GM12878 (cell line): ENCODE results near the gene PLEKHS1. TPM values are rescaled to one million over a fixed set of nuclear protein-coding genes. Genes with fewer than 3 reads are reported as not detected.
A peak's percentile ranks its signal among the peaks of the same experiment; 100 is the strongest.

Experiments used
- ATAC-seq: fragments of 200-7000 bp; cut with Tn5 transposase; 3 replicates; pipeline ENCODE4 v1.9.1; 2020; ENCODE audit warnings: mild to moderate bottlenecking, moderate library complexity
- BruUV-seq: library from RNA; stranded (reverse); fragments of 400-500 nt; replicated peaks from 2 replicates; lab custom pipeline; 2021; lab: Mats Ljungman, UMichigan
- CTCF ChIA-PET: fragments of 300-600 bp; sonication (Branson Sonifier 250); formaldehyde crosslinking; extraction: SDS; loops from one replicate; lab custom pipeline; 2021; ENCODE audit warnings: inconsistent platforms; lab: Yijun Ruan, JAX
- POLR2A ChIA-PET: fragments of 350-600 bp; formaldehyde crosslinking; extraction: SDS; loops from one replicate; lab custom pipeline; 2021; ENCODE audit warnings: inconsistent platforms; lab: Charles Lee
- RAD21 ChIA-PET: fragments of 300-600 bp; sonication (Branson Sonifier 250); formaldehyde crosslinking; loops from one replicate; lab custom pipeline; 2023; ENCODE audit warnings: antibody characterized with exemption; ENCODE audit not compliant: unreplicated experiment; lab: Charles Lee
- SMC1A ChIA-PET: fragments of 300-600 bp; sonication (Branson Sonifier 250); formaldehyde crosslinking; loops from one replicate; lab custom pipeline; 2023; ENCODE audit not compliant: unreplicated experiment, uncharacterized antibody; lab: Charles Lee
- DNase-seq: peaks from one replicate; pipeline ENCODE4 v3.0.0-alpha.2; 2011; ENCODE audit warnings: low read depth, low spot score
- FAIRE-seq: peaks from 3 replicates; lab custom pipeline; 2011; peaks lifted over from hg19 to GRCh38; lab: Jason Lieb, UNC
- H2AFZ ChIP-seq: 2 replicates; pipeline ENCODE4 v1.6.0; 2011; ENCODE audit warnings: low read depth, low read length, control low read depth; ENCODE audit not compliant: control insufficient read depth
- H3K27ac ChIP-seq: 2 replicates; pipeline ENCODE4 v1.5.1; 2011; ENCODE audit warnings: control low read depth; ENCODE audit not compliant: control insufficient read depth, insufficient read depth
- H3K27me3 ChIP-seq, 2 experiments: replicated peaks in 1 of 2; 2 replicates each; pipeline versions ENCODE4 v1.6.0 to v1.6.1; 2011; ENCODE audit warnings: low read length in 1 of 2; ENCODE audit not compliant: control insufficient read depth in 2 of 2, insufficient read depth in 2 of 2
- H3K36me3 ChIP-seq, 2 experiments: 2 replicates each; pipeline ENCODE4 v1.5.1; 2011; ENCODE audit warnings: low read length in 1 of 2; ENCODE audit not compliant: control insufficient read depth in 2 of 2, insufficient read depth in 2 of 2
- H3K4me1 ChIP-seq: 2 replicates; pipeline ENCODE4 v1.6.1; 2011; ENCODE audit warnings: mild to moderate bottlenecking, low read length, moderate library complexity, mixed read lengths; ENCODE audit not compliant: control insufficient read depth, insufficient read depth
- H3K4me2 ChIP-seq: 2 replicates; pipeline ENCODE4 v1.6.0; 2011; ENCODE audit warnings: control low read depth; ENCODE audit not compliant: control insufficient read depth, insufficient read depth
- H3K4me3 ChIP-seq: fragments of 200-600 bp; sonication (generic); 2 replicates; pipeline ENCODE4 v1.5.1; 2016
- H3K79me2 ChIP-seq: 2 replicates; pipeline ENCODE4 v1.6.0; 2011; ENCODE audit warnings: low read length; ENCODE audit not compliant: control insufficient read depth, insufficient read depth
- H3K9ac ChIP-seq: 2 replicates; pipeline ENCODE4 v1.8.0; 2011; ENCODE audit warnings: low read length, control low read depth, mixed read lengths; ENCODE audit not compliant: control insufficient read depth, insufficient read depth
- H3K9me3 ChIP-seq: replicated peaks from 3 replicates; pipeline ENCODE4 v1.5.1; 2011; ENCODE audit warnings: mild to moderate bottlenecking, low read length; ENCODE audit not compliant: control insufficient read depth, insufficient read depth
- H4K20me1 ChIP-seq: 2 replicates; pipeline ENCODE4 v1.6.0; 2011; ENCODE audit not compliant: control insufficient read depth, insufficient read depth
- E2F8 ChIP-seq: fragments of 450-650 bp; IDR thresholded peaks from 2 replicates; pipeline ENCODE4 v1.6.1; 2018; ENCODE audit warnings: mild to moderate bottlenecking, low read depth, moderate library complexity; ENCODE audit not compliant: partially characterized antibody
- NR2C2 ChIP-seq: IDR thresholded peaks from 2 replicates; pipeline ENCODE4 v1.6.1; 2011; ENCODE audit warnings: borderline replicate concordance, low read depth; ENCODE audit not compliant: control insufficient read depth, insufficient read length
- PAX5 ChIP-seq: IDR thresholded peaks from 2 replicates; pipeline ENCODE4 v1.6.1; 2011; ENCODE audit warnings: low read depth, low read length, borderline replicate concordance
- RELB ChIP-seq: fragments of 450-650 bp; IDR thresholded peaks from 2 replicates; pipeline ENCODE4 v1.6.1; 2017; ENCODE audit warnings: low read depth, mild to moderate bottlenecking, moderate library complexity
- SMC3 ChIP-seq: IDR thresholded peaks from 2 replicates; pipeline ENCODE4 v1.6.1; 2011; ENCODE audit warnings: low read length, improper control_type of control experiment, borderline replicate concordance
- WGBS: methylation state at CpG from one replicate; pipeline ENCODE4 v1.1.6; 2016; ENCODE audit warnings: low lambda C conversion rate; ENCODE audit not compliant: insufficient replicate concordance, insufficient coverage; ENCODE audit errors: missing lambda C conversion rate; 5-methylcytosine and 5-hydroxymethylcytosine counted together
- in situ Hi-C: fragments of 300-500 bp; cut with MboI; formaldehyde crosslinking; loops from 9 replicates; pipeline ENCODE4 v1.14.3; 2018; ENCODE audit warnings: mixed read lengths
- intact Hi-C: fragments of 100-400 bp; cut with micrococcal nuclease; formaldehyde crosslinking; loops from one replicate; pipeline ENCODE4 v1.14.2; 2022; ENCODE audit not compliant: unreplicated experiment
- polyA plus RNA-seq, 11 experiments: library from polyadenylated mRNA; depleted of rRNA in 4 of 11; unstranded in 6 of 11; stranded (reverse) in 5 of 11; fragments of >200 nt; fragmentation: Nextera tagmentation in 4 of 11; fragmentation: Illumina TruSeq in 1 of 11; extraction: Ambion mirVana in 4 of 11; extraction: Trizol in 1 of 11; gene quantifications; 1 replicate in 1 of 11; 2 replicates in 10 of 11; pipeline versions ENCODE4 v1.2.1 to v1.2.3, GENCODE V29; 2011 to 2016; ENCODE audit warnings: inconsistent platforms in 2 of 11, missing spikeins in 2 of 11, low read depth in 1 of 11
- total RNA-seq, 4 experiments: library from RNA; depleted of rRNA in 3 of 4; stranded (reverse); fragments of >200 nt in 3 of 4; fragmentation: Illumina TruSeq in 1 of 4; extraction: Trizol in 1 of 4; gene quantifications; 2 replicates each; pipeline versions ENCODE4 v1.2.1 to v1.2.3, GENCODE V29; 2013 to 2021

The PLEKHS1 gene
- total and polyA plus RNA-seq, 10 of the 15 experiments (the other 5 are each of a cell fraction or from before 2014, with no cell fraction given) = 0.04 to 0.17 TPM; not detected in 8

- TF ChIP-seq SMC3 (no peak), PAX5 (no peak), RELB (0 out of 2 replicates have a peak, but pooled peaks have one; percentile 26), NR2C2 (no peak)
Measured at GRCh38 chr10:113716109-113716910, 35.2 kb upstream of the PLEKHS1 start (continued).

- CTCF ChIA-PET = interaction anchor here (1.1 kb wide), 1 partner anchor 40 kb away, joined by 3 read pairs; no protein-coding TSS in a partner anchor
- no peak overlapping the region for H3K4me3 ChIP-seq
- intact Hi-C loops (no loop called here), in situ Hi-C loops (no loop called here)
- BruUV-seq = no TSS peak
- no peaks in the 10 kb centered on the region for H4K20me1 ChIP-seq
- no peak overlapping the region for H3K4me2 ChIP-seq
- 94% methylated on average over 21 of the region's 21 CpGs for WGBS
- SMC1A ChIA-PET = no interaction called here
- H3K9me3 ChIP-seq = no peaks in the 10 kb centered on the region
- no peak overlapping the region for H2AFZ ChIP-seq
- no peaks in the 10 kb centered on the region for H3K79me2 ChIP-seq
- POLR2A ChIA-PET = no interaction called here
- FAIRE-seq = no peak
- RAD21 ChIA-PET = interaction anchor here (1.3 kb wide), 1 partner anchor 9 kb away, joined by 3 read pairs; no protein-coding TSS in a partner anchor
- H3K27ac ChIP-seq = no peak overlapping the region
- no peak for TF ChIP-seq E2F8
- ATAC-seq = no peak
- peaks cover 4 to 8% of the 10 kb centered on the region in 2 experiments; a peak in 3 of 4 replicates for H3K36me3 ChIP-seq
- H3K9ac ChIP-seq = no peak overlapping the region
- H3K27me3 ChIP-seq = no peaks in the 10 kb centered on the region
- no peak for DNase-seq
- peaks cover 7% of the 10 kb centered on the region for H3K4me1 ChIP-seq
Measured at GRCh38 chr10:113718969-113719822, 32.3 kb upstream of the PLEKHS1 start.
